ENCODE measurements around the gene KLF1. TPM values are rescaled to one million over a fixed set of nuclear protein-coding genes. Genes with fewer than 3 reads are reported as not detected.
A peak's percentile ranks its signal among the peaks of the same experiment; 100 is the strongest.
"Not testable (repeated sequence)": the region's sequence is repeated elsewhere in the genome, so short reads cannot be mapped to it uniquely, and the experiment has no call there.

The KLF1 gene
- not detected in 2 replicates for total RNA-seq
- polyA plus RNA-seq (2012), result not detected

GRCh38 chr19:12886969-12887747, at the start of gene KLF1:
KLF1 (minus strand) TSS chr19:12887201; CDS start chr19:12887140, 61 bp downstream.
- no peak for DNase-seq (ENCODE audit: low read depth)

GRCh38 chr19:12936582-12936981, 49.6 kb upstream of the KLF1 start:
- DNase-seq (ENCODE audit: low read depth), result no peak

- no peak for DNase-seq (ENCODE audit: low read depth)
Observed at GRCh38 chr19:12935071-12935470, 48.1 kb upstream of the KLF1 start.

GRCh38 chr19:12933287-12934072, 46.5 kb upstream of the KLF1 start, which contains the start of gene FARSA:
FARSA (minus strand) TSS chr19:12933711; CDS start chr19:12933696, 15 bp downstream.
- peak; percentile 92 for DNase-seq (ENCODE audit: low read depth)

GRCh38 chr19:12932392-12933286, 45.6 kb upstream of the KLF1 start:
- DNase-seq (ENCODE audit: low read depth), result no peak

GRCh38 chr19:12930002-12930645, 43.1 kb upstream of the KLF1 start:
- DNase-seq (ENCODE audit: low read depth), result no peak

GRCh38 chr19:12924621-12925310, 37.8 kb upstream of the KLF1 start:
- DNase-seq (ENCODE audit: low read depth), result no peak

- DNase-seq (ENCODE audit: low read depth), result no peak
Observed at GRCh38 chr19:12922959-12923358, 36.0 kb upstream of the KLF1 start.

- no peak for DNase-seq (ENCODE audit: low read depth)
Observed at GRCh38 chr19:12921047-12921446, 34.0 kb upstream of the KLF1 start.

- DNase-seq (ENCODE audit: low read depth), result no peak
Observed at GRCh38 chr19:12918253-12918652, 31.3 kb upstream of the KLF1 start.

- DNase-seq (ENCODE audit: low read depth), result not testable (repeated sequence)
Observed at GRCh38 chr19:12915860-12916259, 28.9 kb upstream of the KLF1 start.

GRCh38 chr19:12913851-12914690, 27.1 kb upstream of the KLF1 start:
- DNase-seq (ENCODE audit: low read depth), result no peak

- peak; percentile 43 for DNase-seq (ENCODE audit: low read depth)
Observed at GRCh38 chr19:12913011-12913561, 26.1 kb upstream of the KLF1 start.

GRCh38 chr19:12912571-12912970, 25.6 kb upstream of the KLF1 start:
- DNase-seq (ENCODE audit: low read depth), result no peak

GRCh38 chr19:12907166-12907565, 20.2 kb upstream of the KLF1 start:
- no peak for DNase-seq (ENCODE audit: low read depth)

GRCh38 chr19:12899891-12900518, 13.0 kb upstream of the KLF1 start:
- no peak for DNase-seq (ENCODE audit: low read depth)

GRCh38 chr19:12896460-12896859, 9.5 kb upstream of the KLF1 start:
- no peak for DNase-seq (ENCODE audit: low read depth)

- DNase-seq (ENCODE audit: low read depth), result no peak
Observed at GRCh38 chr19:12893582-12893981, 6.6 kb upstream of the KLF1 start.
